SJCRH30 (cell line): ENCODE measurements around the gene TMEM14A. TPM values are rescaled to one million over a fixed set of nuclear protein-coding genes. Genes with fewer than 3 reads are reported as not detected.

Source experiments
- DNase-seq, 2 experiments: peaks; one replicate each; pipeline ENCODE4 v3.0.0-alpha.2; 2015 to 2020
- H3K27ac ChIP-seq: fragments of 250-450 bp; sonication (Bioruptor Pico); 2 replicates; pipeline ENCODE4 v1.5.1; 2020; ENCODE audit warnings: mild to moderate bottlenecking, moderate library complexity
- H3K27me3 ChIP-seq: fragments of 250-450 bp; sonication (Bioruptor Pico); 2 replicates; pipeline ENCODE4 v1.5.1; 2020; ENCODE audit warnings: mild to moderate bottlenecking, moderate library complexity
- H3K36me3 ChIP-seq: fragments of 250-450 bp; sonication (Bioruptor Pico); 2 replicates; pipeline ENCODE4 v1.5.1; 2020; ENCODE audit warnings: mild to moderate bottlenecking, moderate library complexity
- H3K4me1 ChIP-seq: fragments of 250-450 bp; sonication (Bioruptor Pico); 2 replicates; pipeline ENCODE4 v1.5.1; 2020; ENCODE audit warnings: mild to moderate bottlenecking, moderate library complexity
- H3K4me3 ChIP-seq: fragments of 250-450 bp; sonication (Bioruptor Pico); 2 replicates; pipeline ENCODE4 v1.5.1; 2020; ENCODE audit warnings: mild to moderate bottlenecking, moderate library complexity
- H3K9me3 ChIP-seq: fragments of 250-450 bp; sonication (Bioruptor Pico); replicated peaks from 2 replicates; pipeline ENCODE4 v1.5.1; 2020; ENCODE audit warnings: mild to moderate bottlenecking, moderate library complexity
- total RNA-seq: library from RNA; depleted of rRNA; stranded (reverse); fragments of >200 nt; shearing (Covaris generic); gene quantifications from 2 replicates; pipeline ENCODE4 v1.2.3, GENCODE V29; 2014; rRNA removed

Gene TMEM14A, protein sequence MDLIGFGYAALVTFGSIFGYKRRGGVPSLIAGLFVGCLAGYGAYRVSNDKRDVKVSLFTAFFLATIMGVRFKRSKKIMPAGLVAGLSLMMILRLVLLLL
- total RNA-seq: 18.5 and 21.7 TPM in 2 replicates

DNA sequence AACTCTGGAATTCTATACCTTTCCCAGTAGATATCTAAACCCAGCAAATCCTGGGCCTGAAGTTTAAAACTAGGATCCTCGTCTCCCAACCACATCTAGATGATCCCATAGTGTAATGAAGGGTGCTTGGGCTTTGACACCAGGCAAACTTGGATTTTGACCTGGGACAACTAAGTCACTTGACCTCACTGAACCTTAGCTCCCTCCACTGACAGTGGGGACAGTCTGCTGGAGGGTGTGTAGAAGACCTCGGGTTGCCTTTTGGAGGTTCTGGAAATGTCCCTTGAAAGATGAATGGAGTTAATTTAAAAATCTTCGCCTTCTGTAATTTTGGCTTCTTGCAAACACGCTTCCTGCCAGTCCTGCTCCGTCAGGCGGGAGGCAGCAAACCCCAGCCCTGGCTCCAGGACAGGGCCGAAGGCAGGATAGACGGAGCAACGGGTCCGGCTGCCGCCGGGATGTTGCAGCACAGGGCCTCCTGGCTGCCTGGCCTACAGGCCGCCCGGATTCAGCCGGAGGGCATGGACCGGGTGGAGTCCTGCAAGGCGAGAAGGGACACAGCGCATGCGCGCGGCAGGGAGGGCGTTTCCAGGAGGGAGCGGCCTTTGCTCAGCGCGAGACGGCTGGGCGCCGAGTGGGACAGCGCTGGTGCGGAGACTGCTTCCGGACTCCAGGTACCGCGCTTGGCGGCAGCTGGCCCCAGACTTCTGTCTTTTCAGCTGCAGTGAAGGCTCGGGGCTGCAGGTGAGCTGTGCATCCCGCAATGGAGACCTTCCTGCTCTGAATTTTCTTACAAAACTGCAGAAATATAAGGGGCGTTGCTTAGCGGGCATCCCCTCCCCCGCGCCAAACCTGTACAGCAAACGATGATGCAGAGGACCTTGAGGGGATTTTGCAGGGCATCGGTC is at the start of gene TMEM14A:
Gene TMEM14A (plus strand): TSS at position 612 of the 908 bp plus-strand sequence. CDS start 5,990 bp downstream, outside the sequence.
- no peaks in the 10 kb centered on the region for H3K36me3 ChIP-seq
- peak; percentile 95 to 96 for DNase-seq
- peak within 1 kb of the TSS; percentile 67 for H3K4me3 ChIP-seq
- H3K27me3 ChIP-seq: no peaks in the 10 kb centered on the region
- H3K4me1 ChIP-seq: peaks cover 4% of the 10 kb centered on the region; the same call in 1 of the 2 replicates
- H3K27ac ChIP-seq: peak within 1 kb of the TSS; percentile 29; the same call in 1 of the 2 replicates
- H3K9me3 ChIP-seq: no peaks in the 10 kb centered on the region

DNA sequence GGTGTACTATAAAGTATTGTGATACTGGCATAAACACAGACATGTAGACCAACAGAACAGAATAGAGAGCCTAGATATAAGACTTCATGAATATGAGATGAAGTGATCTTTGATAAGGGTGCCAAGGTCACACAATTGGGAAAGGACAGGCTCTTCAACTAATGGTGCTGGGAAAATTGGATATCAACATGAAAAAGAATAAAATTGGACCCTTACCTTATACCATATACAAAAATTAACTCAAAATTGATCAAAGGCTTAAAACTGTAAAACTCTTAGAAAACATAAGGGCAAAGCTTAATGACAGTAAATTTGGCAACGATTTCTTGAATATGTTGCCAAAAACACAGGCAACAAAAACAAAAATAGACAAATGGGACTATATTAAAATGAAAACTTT is 49.3 kb upstream of the TMEM14A start:
- no peak for DNase-seq
- H3K27ac ChIP-seq: no peak overlapping the region
- no peaks in the 10 kb centered on the region for H3K9me3 ChIP-seq
- H3K4me3 ChIP-seq: no peak overlapping the region
- no peaks in the 10 kb centered on the region for H3K4me1 ChIP-seq
- no peaks in the 10 kb centered on the region for H3K36me3 ChIP-seq
- H3K27me3 ChIP-seq: no peaks in the 10 kb centered on the region

DNA sequence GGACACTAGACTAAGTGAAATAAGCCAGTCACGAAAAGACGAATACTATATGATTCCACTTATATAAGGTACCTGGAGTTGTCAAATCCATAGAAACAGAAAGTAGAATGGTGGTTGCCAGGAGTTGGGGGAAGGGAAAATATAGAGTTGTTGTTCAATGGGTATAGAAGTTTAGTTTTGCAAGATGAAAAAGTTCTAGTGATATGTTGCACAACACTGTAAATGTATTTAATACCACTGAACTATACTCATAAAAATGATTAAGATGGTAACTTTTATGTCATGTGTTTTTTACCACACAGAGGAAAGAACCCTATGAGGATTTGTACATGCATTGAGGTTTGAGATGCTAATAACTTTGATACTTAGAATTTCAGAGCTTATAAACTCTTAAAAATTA is 48.1 kb upstream of the TMEM14A start:
- H3K9me3 ChIP-seq: no peaks in the 10 kb centered on the region
- no peaks in the 10 kb centered on the region for H3K36me3 ChIP-seq
- H3K4me3 ChIP-seq: no peak overlapping the region
- no peaks in the 10 kb centered on the region for H3K4me1 ChIP-seq
- H3K27me3 ChIP-seq: no peaks in the 10 kb centered on the region
- H3K27ac ChIP-seq: no peak overlapping the region
- DNase-seq: no peak

DNA sequence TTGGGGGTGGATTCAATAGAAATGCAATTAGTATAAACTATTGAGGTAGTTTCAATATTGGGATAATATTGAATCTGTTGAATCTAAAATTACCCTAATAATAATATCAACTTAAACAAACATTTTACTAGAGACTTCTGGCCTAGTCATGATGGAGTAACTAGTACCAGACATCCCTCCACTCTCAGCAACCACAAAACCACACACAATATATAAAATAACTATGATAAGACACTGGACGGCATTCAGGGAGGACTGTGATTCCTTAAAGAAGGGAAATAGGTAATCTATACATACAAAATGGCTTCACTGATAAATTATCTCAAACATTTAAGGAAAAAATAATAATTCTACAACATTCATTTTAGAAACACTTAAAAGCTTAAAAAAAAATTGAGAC is 38.9 kb upstream of the TMEM14A start:
- H3K4me1 ChIP-seq: no peaks in the 10 kb centered on the region
- DNase-seq: no peak
- no peaks in the 10 kb centered on the region for H3K36me3 ChIP-seq
- no peak overlapping the region for H3K4me3 ChIP-seq
- no peak overlapping the region for H3K27ac ChIP-seq
- no peaks in the 10 kb centered on the region for H3K27me3 ChIP-seq
- H3K9me3 ChIP-seq: no peaks in the 10 kb centered on the region

DNA sequence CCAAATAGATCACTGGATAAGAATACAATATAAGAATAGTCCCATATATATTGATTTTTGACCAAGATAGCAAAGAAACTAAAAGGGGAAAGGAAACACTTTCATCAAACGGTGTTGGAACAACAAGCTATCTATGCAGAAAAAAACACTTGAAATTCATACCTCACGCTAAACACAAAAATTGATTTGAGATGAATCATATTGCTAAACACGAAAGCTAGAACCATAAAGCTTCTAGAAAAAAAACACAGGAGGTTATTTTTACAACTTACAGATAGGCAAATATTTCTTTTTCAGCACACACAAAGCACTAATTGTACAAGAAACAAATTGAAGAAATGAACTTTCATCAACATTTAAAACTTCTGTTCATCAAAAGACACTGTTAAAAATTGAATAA is 36.7 kb upstream of the TMEM14A start:
- no peaks in the 10 kb centered on the region for H3K36me3 ChIP-seq
- no peak for DNase-seq
- H3K27ac ChIP-seq: no peak overlapping the region
- no peaks in the 10 kb centered on the region for H3K4me1 ChIP-seq
- no peaks in the 10 kb centered on the region for H3K27me3 ChIP-seq
- H3K9me3 ChIP-seq: no peaks in the 10 kb centered on the region
- H3K4me3 ChIP-seq: no peak overlapping the region

DNA sequence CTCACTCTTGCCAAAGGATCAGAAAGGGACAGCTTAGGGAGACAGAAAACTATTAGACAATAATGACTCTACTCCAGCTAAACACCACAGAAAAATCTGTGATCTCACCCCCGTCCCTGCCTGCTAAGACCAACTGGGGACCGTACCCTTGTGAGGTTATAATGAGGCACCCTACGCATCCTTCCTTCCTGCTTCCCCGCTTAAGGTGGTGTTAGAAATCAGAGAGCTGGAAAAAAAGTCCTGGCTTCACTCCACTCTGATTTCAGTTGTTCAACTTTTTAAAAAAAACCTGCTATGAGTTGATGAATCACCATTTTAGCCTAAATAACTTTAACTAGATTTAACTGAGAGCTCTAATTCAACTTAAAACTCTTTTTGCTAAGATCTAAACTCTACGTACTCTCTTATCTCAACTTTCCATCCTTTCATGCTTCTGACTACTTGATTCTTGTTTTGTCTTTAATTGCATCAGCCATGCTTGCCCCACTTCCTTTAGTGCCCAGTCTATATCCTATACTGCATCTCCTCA is 35.8 kb upstream of the TMEM14A start:
- no peaks in the 10 kb centered on the region for H3K27me3 ChIP-seq
- DNase-seq: no peak
- H3K9me3 ChIP-seq: no peaks in the 10 kb centered on the region
- H3K4me3 ChIP-seq: no peak overlapping the region
- H3K36me3 ChIP-seq: no peaks in the 10 kb centered on the region
- no peak overlapping the region for H3K27ac ChIP-seq
- H3K4me1 ChIP-seq: no peaks in the 10 kb centered on the region

DNA sequence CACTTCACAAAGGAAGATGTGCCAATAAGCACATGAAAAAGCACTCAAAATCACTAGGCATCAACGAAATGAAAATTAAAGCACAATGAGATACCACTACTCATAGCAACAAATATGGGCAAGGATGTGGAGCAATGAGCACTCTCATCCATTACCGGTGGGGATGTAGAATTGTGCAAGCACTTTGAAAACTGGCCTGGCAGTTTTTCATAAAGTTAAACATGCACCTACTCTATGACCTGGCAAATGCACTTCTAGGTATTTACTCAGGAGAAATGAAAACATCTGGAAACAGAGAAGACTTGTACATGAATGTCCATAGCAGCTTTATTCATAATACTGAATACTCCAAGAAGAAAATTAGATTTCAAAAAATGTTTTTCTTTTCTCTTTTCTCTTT is 34.1 kb upstream of the TMEM14A start:
- no peaks in the 10 kb centered on the region for H3K27me3 ChIP-seq
- H3K4me3 ChIP-seq: no peak overlapping the region
- H3K9me3 ChIP-seq: no peaks in the 10 kb centered on the region; the same call in 1 of the 2 replicates
- peaks cover 13% of the 10 kb centered on the region for H3K4me1 ChIP-seq
- no peak for DNase-seq
- H3K27ac ChIP-seq: no peak overlapping the region
- no peaks in the 10 kb centered on the region for H3K36me3 ChIP-seq

DNA sequence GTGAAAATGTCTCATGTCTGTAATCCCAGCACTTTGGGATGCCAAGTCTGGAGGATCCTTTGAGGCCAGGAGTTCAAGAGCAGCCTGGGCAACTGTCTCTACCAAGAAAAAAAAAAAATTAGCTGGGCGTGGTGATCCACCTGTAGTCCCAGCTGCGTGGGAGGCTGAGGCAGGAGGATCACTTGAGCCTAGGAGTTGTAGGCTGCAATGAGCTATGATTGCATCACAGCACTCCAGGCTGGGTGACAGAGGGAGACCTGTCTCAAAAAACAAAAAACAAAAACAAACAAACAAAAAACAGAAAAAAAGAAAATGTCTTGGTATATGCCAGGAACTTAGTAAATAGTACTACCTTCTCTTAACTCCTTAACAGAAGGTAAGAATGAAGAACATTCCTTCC is 31.4 kb upstream of the TMEM14A start:
- no peak overlapping the region for H3K4me3 ChIP-seq
- H3K36me3 ChIP-seq: no peaks in the 10 kb centered on the region
- no peaks in the 10 kb centered on the region; the same call in 1 of the 2 replicates for H3K9me3 ChIP-seq
- H3K27me3 ChIP-seq: no peaks in the 10 kb centered on the region
- H3K4me1 ChIP-seq: peaks cover 24% of the 10 kb centered on the region
- DNase-seq: no peak
- no peak overlapping the region; the same call in 1 of the 2 replicates for H3K27ac ChIP-seq

DNA sequence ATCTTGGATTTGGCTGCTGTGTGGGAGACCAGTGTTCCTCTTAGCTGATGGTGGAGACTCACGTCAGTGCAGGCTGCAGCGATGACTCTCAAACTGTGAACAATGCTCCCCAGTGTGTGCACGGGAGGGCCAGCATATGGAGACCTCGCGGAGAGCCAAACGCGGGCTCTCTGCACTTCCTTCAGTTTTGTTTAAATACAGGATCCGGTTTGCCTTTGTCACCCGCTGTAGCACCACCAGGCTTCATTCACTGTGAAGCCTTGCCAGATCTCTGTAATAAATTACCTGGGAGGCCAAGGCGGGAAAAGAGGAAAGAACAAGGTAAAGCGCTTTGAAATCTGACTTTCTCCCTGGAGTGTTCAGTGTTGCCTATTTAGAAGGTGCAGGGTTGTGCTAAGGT is 30.7 kb upstream of the TMEM14A start:
- Histone ChIP-seq H3K27ac (peak overlapping the region; percentile 42), H3K36me3 (no peaks in the 10 kb centered on the region), H3K4me3 (peak overlapping the region; percentile 39), H3K9me3 (no peaks in the 10 kb centered on the region; the same call in 1 of the 2 replicates), H3K27me3 (no peaks in the 10 kb centered on the region), H3K4me1 (peaks cover 24% of the 10 kb centered on the region)
- DNase-seq: peak; percentile 66 to 82

DNA sequence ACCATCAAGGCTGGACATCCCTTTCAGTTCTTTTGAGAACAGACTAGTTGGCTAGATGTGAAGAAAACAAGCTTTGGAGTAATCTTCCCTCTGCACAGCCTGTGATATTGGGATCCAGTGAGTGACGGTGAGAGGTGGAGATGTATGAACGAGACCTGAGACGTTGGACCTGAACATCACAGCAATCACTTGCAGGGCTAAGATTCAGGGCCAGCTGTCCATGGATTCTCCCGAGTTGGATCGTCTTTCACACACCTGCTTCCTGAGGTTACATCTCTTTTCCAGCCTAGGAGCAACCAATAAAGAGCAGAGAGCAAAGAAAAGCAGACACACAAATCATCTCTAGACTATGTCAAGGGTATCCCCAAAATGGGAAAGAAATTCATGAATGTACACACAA is 30.0 kb upstream of the TMEM14A start:
- Histone ChIP-seq H3K36me3 (no peaks in the 10 kb centered on the region), H3K27me3 (no peaks in the 10 kb centered on the region), H3K4me3 (peak overlapping the region; percentile 39; the same call in 1 of the 2 replicates), H3K9me3 (no peaks in the 10 kb centered on the region; the same call in 1 of the 2 replicates), H3K4me1 (peaks cover 24% of the 10 kb centered on the region), H3K27ac (peak overlapping the region; percentile 42)
- DNase-seq: peak in 1 of 2 experiments; percentile 68

DNA sequence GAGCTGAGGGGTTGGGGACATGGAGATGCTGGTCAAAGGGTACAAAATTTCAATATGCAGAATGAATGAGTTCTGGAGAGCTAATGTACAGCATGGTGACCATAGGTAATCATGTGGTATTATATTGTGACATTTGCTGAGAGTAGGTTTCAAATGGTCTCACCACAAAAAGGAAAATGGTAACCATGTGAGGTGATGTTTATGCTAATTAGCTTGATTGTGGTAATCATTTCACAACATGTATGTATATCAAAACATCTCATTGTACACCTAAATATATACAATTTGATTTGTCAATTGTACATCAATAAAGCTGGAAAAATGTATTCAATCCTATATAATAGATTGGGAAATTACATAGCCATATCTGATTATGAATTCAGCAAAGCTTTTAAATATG is 29.5 kb upstream of the TMEM14A start:
- Histone ChIP-seq H3K27me3 (no peaks in the 10 kb centered on the region), H3K27ac (peak overlapping the region; percentile 42), H3K36me3 (no peaks in the 10 kb centered on the region), H3K4me1 (peaks cover 24% of the 10 kb centered on the region), H3K4me3 (peak overlapping the region; percentile 39; the same call in 1 of the 2 replicates), H3K9me3 (no peaks in the 10 kb centered on the region; the same call in 1 of the 2 replicates)
- no peak for DNase-seq

DNA sequence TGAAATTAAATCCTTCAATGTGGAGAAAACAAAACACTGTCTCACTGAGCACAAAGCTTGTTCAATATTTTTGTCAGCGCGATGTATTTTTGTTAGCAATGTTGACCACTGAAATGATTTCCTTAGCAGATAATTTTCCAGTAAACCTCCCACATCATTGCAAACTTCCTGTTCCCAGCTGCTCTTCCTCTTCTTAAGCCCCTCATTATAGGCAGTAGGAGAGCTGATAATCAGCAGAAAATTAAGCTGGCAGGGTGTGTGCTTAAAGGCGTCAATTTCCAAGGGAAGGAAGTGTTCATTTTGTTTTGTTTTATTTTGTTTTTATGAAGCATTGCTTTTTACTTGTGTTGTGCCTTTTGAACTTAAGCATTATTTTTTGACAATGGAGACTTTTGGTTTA is 29.1 kb upstream of the TMEM14A start:
- Histone ChIP-seq H3K4me3 (peak overlapping the region; percentile 9; the same call in 1 of the 2 replicates), H3K9me3 (no peaks in the 10 kb centered on the region; the same call in 1 of the 2 replicates), H3K36me3 (no peaks in the 10 kb centered on the region), H3K4me1 (peaks cover 24% of the 10 kb centered on the region), H3K27ac (peak overlapping the region; percentile 42), H3K27me3 (no peaks in the 10 kb centered on the region)
- peak in 1 of 2 experiments; percentile 58 for DNase-seq

DNA sequence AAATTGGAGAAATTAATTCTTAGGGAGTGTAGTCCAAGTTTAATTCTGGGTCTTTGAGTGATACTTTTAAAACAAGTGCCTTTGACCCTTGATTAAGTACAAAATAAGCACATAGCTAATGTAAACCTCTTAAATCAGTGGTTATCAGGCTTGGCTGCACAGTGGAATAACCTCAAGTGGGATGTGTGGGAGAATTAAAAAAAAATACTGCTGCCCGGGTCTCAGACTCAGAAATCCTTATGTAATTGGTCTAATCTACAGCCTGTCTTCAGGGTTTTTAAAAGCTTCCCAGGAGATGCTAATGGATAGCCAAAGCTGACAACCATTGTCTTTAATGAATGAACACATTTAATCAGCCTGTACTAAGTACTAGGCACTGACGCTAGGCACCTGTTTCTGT is 28.5 kb upstream of the TMEM14A start:
- Histone ChIP-seq H3K36me3 (no peaks in the 10 kb centered on the region), H3K27me3 (no peaks in the 10 kb centered on the region), H3K4me1 (peaks cover 24% of the 10 kb centered on the region), H3K4me3 (no peak overlapping the region), H3K27ac (peak overlapping the region; percentile 42), H3K9me3 (no peaks in the 10 kb centered on the region; the same call in 1 of the 2 replicates)
- no peak for DNase-seq

DNA sequence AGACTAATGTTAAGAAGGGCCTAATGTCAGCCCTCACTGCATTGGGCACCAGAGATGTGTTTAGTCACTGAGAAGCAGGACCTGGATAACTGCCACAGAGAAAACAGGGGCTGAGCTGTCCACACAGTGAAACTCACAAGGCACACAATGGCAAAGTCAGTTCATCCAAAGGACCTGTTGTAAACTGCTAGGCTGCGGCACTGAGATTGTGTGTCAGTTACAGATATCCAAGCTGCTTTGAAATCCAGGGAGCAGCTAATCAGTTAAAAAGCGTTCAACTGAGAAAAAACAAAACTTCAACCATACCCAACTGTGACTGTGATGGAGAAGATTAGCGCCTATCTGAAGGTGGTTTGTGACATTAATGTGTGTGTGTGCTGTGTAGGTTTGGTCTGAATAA is 27.8 kb upstream of the TMEM14A start:
- Histone ChIP-seq H3K27me3 (no peaks in the 10 kb centered on the region), H3K9me3 (no peaks in the 10 kb centered on the region; the same call in 1 of the 2 replicates), H3K36me3 (no peaks in the 10 kb centered on the region), H3K4me3 (no peak overlapping the region), H3K27ac (no peak overlapping the region), H3K4me1 (peaks cover 24% of the 10 kb centered on the region)
- DNase-seq: no peak

DNA sequence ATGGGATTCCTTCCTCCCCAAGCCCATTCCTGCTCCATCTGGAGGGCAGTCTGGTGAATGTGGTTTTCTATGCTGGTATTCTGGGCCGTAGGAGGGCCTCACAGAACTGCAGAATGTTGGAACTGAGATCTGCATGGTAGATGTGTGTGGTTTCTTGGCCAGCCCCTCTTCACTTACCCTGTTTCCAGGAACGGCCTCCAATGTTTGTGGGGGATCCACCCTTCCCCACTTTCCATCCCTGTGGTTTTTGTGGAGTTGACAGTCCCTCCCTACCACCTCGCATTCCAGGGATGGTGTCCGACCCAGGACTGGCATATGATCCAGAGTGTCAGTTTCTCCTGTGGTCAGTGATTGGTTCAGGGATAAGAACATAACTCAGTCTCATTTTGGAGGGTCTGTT is 26.7 kb upstream of the TMEM14A start:
- Histone ChIP-seq H3K36me3 (no peaks in the 10 kb centered on the region), H3K27me3 (no peaks in the 10 kb centered on the region), H3K4me1 (peaks cover 24% of the 10 kb centered on the region), H3K9me3 (no peaks in the 10 kb centered on the region; the same call in 1 of the 2 replicates), H3K4me3 (no peak overlapping the region), H3K27ac (no peak overlapping the region)
- DNase-seq: no peak
